Thyroid gland (tissue), 4 donors: Measurements from ENCODE around the gene ZMYND19. TPM values are rescaled to one million over a fixed set of nuclear protein-coding genes. Genes with fewer than 3 reads are reported as not detected.
"Not testable (repeated sequence)": the region's sequence is repeated elsewhere in the genome, so short reads cannot be mapped to it uniquely, and the experiment has no call there.

Source experiments
- DNase-seq, 2 donors: peaks; one replicate each; pipeline ENCODE4 v3.0.0-alpha.2; 2019
- H3K27ac ChIP-seq, 3 donors: fragments of 200-600 bp; sonication (generic); 1 replicate in 2 of 3; 2 replicates in 1 of 3; pipeline ENCODE4 v1.5.1; 2016 to 2019; ENCODE audit warnings: mild to moderate bottlenecking in 1 of 3, moderate library complexity in 1 of 3
- H3K27me3 ChIP-seq: fragments of 200-600 bp; sonication (generic); one replicate; pipeline ENCODE4 v1.5.1; 2019
- H3K36me3 ChIP-seq, 2 donors: fragments of 200-600 bp; sonication (generic); one replicate each; pipeline ENCODE4 v1.5.1; 2016 to 2019
- H3K4me1 ChIP-seq, 2 donors: fragments of 200-600 bp; sonication (generic); one replicate each; pipeline ENCODE4 v1.5.1; 2017 to 2019
- H3K4me3 ChIP-seq, 3 donors: fragments of 200-600 bp; sonication (generic); replicated peaks in 1 of 3; 1 replicate in 2 of 3; 2 replicates in 1 of 3; pipeline ENCODE4 v1.5.1; 2016; ENCODE audit warnings: mild to moderate bottlenecking in 1 of 3
- H3K9me3 ChIP-seq: fragments of 200-600 bp; sonication (generic); one replicate; pipeline ENCODE4 v1.5.1; 2017
- CTCF ChIP-seq, 6 experiments: fragments of 200-600 bp in 3 of 6; fragments of 450-650 bp in 3 of 6; sonication (generic) in 3 of 6; IDR thresholded peaks; one replicate each; pipeline ENCODE4 v1.5.1; 2016 to 2019; ENCODE audit warnings: antibody characterized with exemption in 6 of 6, mild to moderate bottlenecking in 2 of 6, inconsistent platforms in 1 of 6, moderate library complexity in 1 of 6
- POLR2A ChIP-seq, 2 donors: fragments of 450-650 bp; IDR thresholded peaks; one replicate each; pipeline ENCODE4 v1.6.1; 2017; ENCODE audit warnings: antibody characterized with exemption in 2 of 2, mild to moderate bottlenecking in 2 of 2, moderate library complexity in 1 of 2
- whole genome bisulfite sequencing, 2 donors: methylation state at CpG; one replicate each; pipeline ENCODE4 v1.1.5; 2017; 5-methylcytosine and 5-hydroxymethylcytosine counted together
- intact Hi-C: fragments of 100-400 bp; cut with DNase I; formaldehyde crosslinking; loops from one replicate; pipeline ENCODE4 v1.15.1; 2023
- total RNA-seq, 4 donors: library from RNA; depleted of rRNA; stranded (reverse); fragments of >200 nt; gene quantifications; one replicate each; pipeline ENCODE4 v1.2.3, GENCODE V29; 2016

ZMYND19 gene
- total RNA-seq, 4 donors from 2014 or later, result 8.7 to 14.3 (median 9.5) TPM

- no peak overlapping the region for H3K27ac ChIP-seq
- DNase-seq, result no peak
- H3K27me3 ChIP-seq, result no peaks in the 10 kb centered on the region
- TF ChIP-seq POLR2A (IDR thresholded peaks at IDR 0.05), result no peak
- TF ChIP-seq CTCF (IDR thresholded peaks at IDR 0.05), result no peak
- H3K9me3 ChIP-seq, result no peaks in the 10 kb centered on the region
- no peaks in the 10 kb centered on the region for H3K36me3 ChIP-seq
- H3K4me3 ChIP-seq, result no peak overlapping the region
- WGBS, 2 donors, result 23 to 33% methylated on average over 3 of the region's 3 CpGs
- H3K4me1 ChIP-seq, result peaks cover 21 to 22% of the 10 kb centered on the region in 2 donors
- intact Hi-C loops, result no loop called here
These were observed 12.3 kb upstream of the ZMYND19 start for GRCh38 chr9:137602661-137603060.

GRCh38 chr9:137598943-137599342, 8.6 kb upstream of the ZMYND19 start:
- no peak for DNase-seq
- H3K36me3 ChIP-seq, result no peaks in the 10 kb centered on the region
- no peak overlapping the region for H3K4me3 ChIP-seq
- H3K27me3 ChIP-seq, result no peaks in the 10 kb centered on the region
- TF ChIP-seq POLR2A (IDR thresholded peaks at IDR 0.05), result no peak
- no peaks in the 10 kb centered on the region for H3K9me3 ChIP-seq
- no peak overlapping the region for H3K27ac ChIP-seq
- intact Hi-C loops, result no loop called here
- 78 to 81% methylated on average over 8 of the region's 8 CpGs for WGBS, 2 donors
- peaks cover 0 to under 1% of the 10 kb centered on the region in 2 donors for H3K4me1 ChIP-seq

GRCh38 chr9:137596577-137596976, 6.3 kb upstream of the ZMYND19 start:
- peaks cover 0 to 15% of the 10 kb centered on the region in 2 donors for H3K4me1 ChIP-seq
- H3K36me3 ChIP-seq, H3K27me3 ChIP-seq, DNase-seq, H3K9me3 ChIP-seq, intact Hi-C loops, H3K27ac ChIP-seq, H3K4me3 ChIP-seq: not testable (repeated sequence)
- 95 to 96% methylated on average over 7 of the region's 7 CpGs for WGBS, 2 donors

GRCh38 chr9:137593176-137593575, 2.9 kb upstream of the ZMYND19 start:
- Histone ChIP-seq H3K36me3 (no peaks in the 10 kb centered on the region), H3K4me3 (no peak overlapping the region), H3K9me3 (no peaks in the 10 kb centered on the region), H3K27me3 (no peaks in the 10 kb centered on the region), H3K27ac (peak overlapping the region; percentile 0 to 78 (median 68)), H3K4me1 (peaks cover 10 to 31% of the 10 kb centered on the region in 2 donors)
- no peak for TF ChIP-seq POLR2A (IDR thresholded peaks at IDR 0.05)
- no peak for TF ChIP-seq CTCF (IDR thresholded peaks at IDR 0.05)
- 29 to 54% methylated on average over 12 of the region's 12 CpGs for WGBS, 2 donors
- peak; percentile 93 to 94 for DNase-seq
- intact Hi-C loops, result no loop called here

- peak overlapping the region; percentile 0 to 78 (median 68) for H3K27ac ChIP-seq
- peaks cover 10 to 31% of the 10 kb centered on the region in 2 donors for H3K4me1 ChIP-seq
- TF ChIP-seq CTCF (IDR thresholded peaks at IDR 0.05), result no peak
- no peak for TF ChIP-seq POLR2A (IDR thresholded peaks at IDR 0.05)
- 16 to 31% methylated on average over 5 to 7 of the region's 7 CpGs for WGBS, 2 donors
- peak; percentile 77 to 85 for DNase-seq
- intact Hi-C loops, result no loop called here
- no peaks in the 10 kb centered on the region for H3K9me3 ChIP-seq
- H3K27me3 ChIP-seq, result no peaks in the 10 kb centered on the region
- H3K36me3 ChIP-seq, result no peaks in the 10 kb centered on the region
- no peak overlapping the region for H3K4me3 ChIP-seq
These were observed 2.5 kb upstream of the ZMYND19 start for GRCh38 chr9:137592767-137593166.

GRCh38 chr9:137590123-137590468, 216 bp downstream of the ZMYND19 start:
- no peak for TF ChIP-seq CTCF (IDR thresholded peaks at IDR 0.05)
- peak in 1 of 2 donors; percentile 7 for TF ChIP-seq POLR2A (IDR thresholded peaks at IDR 0.05)
- no CpG with 5 or more reads among the region's 61 CpGs for WGBS, 2 donors
- peaks cover 10 to 31% of the 10 kb centered on the region in 2 donors for H3K4me1 ChIP-seq
- DNase-seq, result no peak
- peaks cover 7 to 8% of the 10 kb centered on the region in 2 donors for H3K36me3 ChIP-seq
- no peaks in the 10 kb centered on the region for H3K27me3 ChIP-seq
- no peak overlapping the region for H3K27ac ChIP-seq
- no peaks in the 10 kb centered on the region for H3K9me3 ChIP-seq
- intact Hi-C loops, result no loop called here
- peak overlapping the region in 1 of 3 donors; percentile 46 for H3K4me3 ChIP-seq
